Activated naive CD8-positive, alpha-beta T cell treated with anti-CD3 and anti-CD28 coated beads for 36 hours (primary cell): ENCODE data around the gene GRIN2A. TPM values are rescaled to one million over a fixed set of nuclear protein-coding genes. Genes with fewer than 3 reads are reported as not detected.

Experiments
- DNase-seq: peaks from one replicate; pipeline ENCODE4 v3.0.0; 2021
- H3K27ac Mint-ChIP-seq: one replicate; pipeline ENCODE4 v1.8.0; 2022; ENCODE audit warnings: mild to moderate bottlenecking, moderate library complexity, mixed read lengths
- H3K27me3 Mint-ChIP-seq: one replicate; pipeline ENCODE4 v1.8.0; 2022; ENCODE audit warnings: mild to moderate bottlenecking, mixed read lengths
- H3K36me3 Mint-ChIP-seq: one replicate; pipeline ENCODE4 v1.8.0; 2021; ENCODE audit warnings: mild to moderate bottlenecking, mixed read lengths
- H3K4me1 Mint-ChIP-seq: one replicate; pipeline ENCODE4 v1.8.0; 2021; ENCODE audit warnings: mixed read lengths
- H3K4me3 Mint-ChIP-seq: one replicate; pipeline ENCODE4 v1.8.0; 2022; ENCODE audit warnings: mild to moderate bottlenecking, moderate library complexity, mixed read lengths
- H3K9me3 Mint-ChIP-seq: one replicate; pipeline ENCODE4 v1.8.0; 2022; ENCODE audit warnings: mixed read lengths
- total RNA-seq, 2 experiments: library from RNA; stranded (reverse); gene quantifications; one replicate each; pipeline ENCODE4 v1.2.3, GENCODE V29; 2021

Gene GRIN2A
- total RNA-seq, 2 experiments from 2014 or later: not detected

DNA sequence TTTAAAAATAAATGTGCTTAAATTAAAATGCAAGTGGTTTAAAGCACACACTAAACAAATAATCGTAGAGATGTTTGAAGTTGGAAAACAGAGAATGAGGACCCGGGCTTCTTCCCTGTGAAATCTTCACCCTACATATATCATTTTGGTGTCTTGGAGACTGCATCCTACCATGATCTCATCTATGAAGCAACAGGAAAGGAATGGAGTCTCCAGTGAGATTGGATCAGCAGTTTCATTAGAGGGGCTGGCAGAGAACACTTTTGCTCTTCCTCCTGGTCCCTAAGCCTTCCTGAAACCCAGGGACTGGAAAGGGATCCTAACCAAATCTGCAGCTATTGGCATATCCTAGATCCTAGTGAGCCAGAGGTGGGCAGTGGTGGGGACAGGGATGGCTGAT lies 85.0 kb downstream of the GRIN2A start:
- DNase-seq: no peak
- no peaks in the 10 kb centered on the region for H3K4me1 Mint-ChIP-seq
- H3K9me3 Mint-ChIP-seq: peaks cover 5% of the 10 kb centered on the region
- no peak overlapping the region for H3K27ac Mint-ChIP-seq
- H3K27me3 Mint-ChIP-seq: peaks cover 9% of the 10 kb centered on the region
- no peak overlapping the region for H3K4me3 Mint-ChIP-seq
- H3K36me3 Mint-ChIP-seq: no peaks in the 10 kb centered on the region

GRCh38 chr16:10093576-10093975 lies 88.7 kb downstream of the GRIN2A start:
- Mint-ChIP-seq H3K4me1 (no peaks in the 10 kb centered on the region), H3K4me3 (no peak overlapping the region), H3K27ac (no peak overlapping the region), H3K36me3 (no peaks in the 10 kb centered on the region), H3K27me3 (peaks cover 17% of the 10 kb centered on the region), H3K9me3 (peaks cover 8% of the 10 kb centered on the region)
- no peak for DNase-seq

DNA sequence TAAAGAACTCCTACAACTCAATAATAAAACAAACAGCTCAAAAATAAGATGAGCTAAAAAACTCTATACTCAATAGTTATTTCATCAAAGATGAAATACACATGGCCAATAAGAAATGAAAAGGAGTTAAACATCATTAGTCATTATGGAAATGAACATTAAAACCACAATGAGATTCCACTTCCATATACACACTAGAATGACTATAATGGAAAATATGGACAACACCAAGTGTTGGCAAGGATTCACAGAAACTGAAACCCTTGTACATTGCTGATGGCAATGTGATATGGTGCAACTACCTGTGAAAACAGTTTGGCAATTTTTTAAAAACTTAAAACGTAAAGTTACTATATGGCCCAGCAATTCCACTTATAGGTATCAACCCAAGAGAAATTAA lies 91.4 kb downstream of the GRIN2A start:
- peaks cover 6% of the 10 kb centered on the region for H3K9me3 Mint-ChIP-seq
- H3K27me3 Mint-ChIP-seq: peaks cover 14% of the 10 kb centered on the region
- no peak overlapping the region for H3K27ac Mint-ChIP-seq
- H3K4me1 Mint-ChIP-seq: no peaks in the 10 kb centered on the region
- no peaks in the 10 kb centered on the region for H3K36me3 Mint-ChIP-seq
- no peak for DNase-seq
- no peak overlapping the region for H3K4me3 Mint-ChIP-seq

- no peak for DNase-seq
- Mint-ChIP-seq H3K36me3 (no peaks in the 10 kb centered on the region), H3K27ac (no peak overlapping the region), H3K9me3 (peaks cover 6% of the 10 kb centered on the region), H3K4me1 (no peaks in the 10 kb centered on the region), H3K27me3 (peaks cover 8% of the 10 kb centered on the region), H3K4me3 (no peak overlapping the region)
Measured at GRCh38 chr16:10088380-10088793, 93.8 kb downstream of the GRIN2A start.

- Mint-ChIP-seq H3K27me3 (peaks cover 8% of the 10 kb centered on the region), H3K9me3 (peaks cover 6% of the 10 kb centered on the region), H3K36me3 (no peaks in the 10 kb centered on the region), H3K4me3 (no peak overlapping the region), H3K4me1 (no peaks in the 10 kb centered on the region), H3K27ac (no peak overlapping the region)
- DNase-seq: no peak
Measured at GRCh38 chr16:10087151-10087550, 95.1 kb downstream of the GRIN2A start.

DNA sequence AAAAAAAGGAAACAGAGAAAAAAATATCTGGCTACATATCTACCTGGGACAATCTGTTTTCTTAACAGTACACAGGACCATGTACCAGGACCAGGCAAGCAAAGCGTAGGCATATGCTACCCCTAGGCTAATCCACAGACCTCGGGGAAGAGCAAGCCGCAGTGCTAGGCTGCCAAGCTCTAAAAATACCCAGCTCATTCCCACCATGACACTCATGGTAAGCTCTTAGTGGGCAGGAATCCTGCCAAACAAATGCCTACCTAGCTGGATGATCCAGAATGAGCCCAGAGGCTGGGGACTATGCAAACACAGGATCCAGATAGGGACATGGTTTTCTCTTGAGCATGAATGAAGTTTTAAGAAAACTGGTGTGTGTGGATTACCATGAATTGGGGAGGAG lies 95.6 kb downstream of the GRIN2A start:
- DNase-seq: no peak
- Mint-ChIP-seq H3K9me3 (peaks cover 6% of the 10 kb centered on the region), H3K4me3 (no peak overlapping the region), H3K27ac (no peak overlapping the region), H3K36me3 (no peaks in the 10 kb centered on the region), H3K4me1 (no peaks in the 10 kb centered on the region), H3K27me3 (peaks cover 8% of the 10 kb centered on the region)

DNA sequence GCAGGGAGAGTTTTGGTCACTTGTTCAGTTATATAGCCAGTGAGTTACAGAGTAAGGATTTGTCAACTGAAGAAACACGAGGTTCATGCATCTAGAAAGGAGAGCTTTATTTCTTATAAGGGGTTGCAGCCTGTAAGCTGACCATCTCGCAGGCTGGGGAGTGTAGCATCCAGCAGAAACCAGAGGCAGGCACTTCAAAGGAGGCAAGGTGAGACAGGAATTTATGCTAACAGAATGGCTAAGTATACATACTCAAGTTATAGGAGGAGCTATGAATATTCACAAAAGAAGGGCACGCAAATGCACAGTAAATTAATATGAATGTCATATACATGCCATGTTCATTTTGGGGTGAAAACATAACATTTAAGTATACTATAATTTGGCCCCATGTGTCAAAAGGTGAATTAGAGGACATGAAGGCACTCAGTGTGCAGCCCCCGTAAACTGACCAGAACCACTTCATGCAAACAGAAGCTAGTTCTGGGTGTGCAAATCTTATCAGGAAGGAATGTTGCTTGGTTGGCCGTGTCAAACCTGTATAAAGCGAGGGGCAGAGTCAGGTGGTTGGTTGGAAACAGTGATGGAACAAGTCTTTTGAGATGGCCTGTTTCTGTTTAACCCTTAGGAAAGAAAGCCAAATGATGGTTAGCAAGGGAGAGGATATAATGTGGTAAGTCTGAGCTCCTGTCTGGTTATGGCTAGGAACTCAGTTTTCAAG lies 97.0 kb downstream of the GRIN2A start:
- H3K27ac Mint-ChIP-seq: no peak overlapping the region
- no peaks in the 10 kb centered on the region for H3K36me3 Mint-ChIP-seq
- no peak overlapping the region for H3K4me3 Mint-ChIP-seq
- DNase-seq: no peak
- peaks cover 3% of the 10 kb centered on the region for H3K9me3 Mint-ChIP-seq
- no peaks in the 10 kb centered on the region for H3K4me1 Mint-ChIP-seq
- H3K27me3 Mint-ChIP-seq: peaks cover 5% of the 10 kb centered on the region

DNA sequence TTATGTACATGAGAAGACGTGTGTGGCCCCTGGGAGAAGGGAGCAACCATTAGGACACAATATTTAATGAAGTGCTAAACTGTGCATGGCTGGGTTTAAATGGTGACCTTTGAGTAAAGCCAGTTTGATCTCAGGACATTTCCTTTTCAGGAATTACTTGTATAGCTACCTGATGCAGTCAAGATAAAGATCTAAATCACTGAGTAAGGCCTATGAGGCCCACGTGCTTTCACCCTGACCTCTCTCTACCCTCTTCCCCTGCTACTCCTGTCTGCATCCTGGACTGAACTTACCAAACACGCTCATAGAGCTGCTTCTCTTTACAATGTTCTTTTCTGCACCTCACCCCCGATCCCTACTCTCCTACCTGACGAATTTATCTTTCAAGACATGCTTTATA lies 98.9 kb downstream of the GRIN2A start:
- H3K27ac Mint-ChIP-seq: no peak overlapping the region
- no peaks in the 10 kb centered on the region for H3K9me3 Mint-ChIP-seq
- H3K4me3 Mint-ChIP-seq: no peak overlapping the region
- DNase-seq: no peak
- no peaks in the 10 kb centered on the region for H3K4me1 Mint-ChIP-seq
- H3K27me3 Mint-ChIP-seq: no peaks in the 10 kb centered on the region
- H3K36me3 Mint-ChIP-seq: no peaks in the 10 kb centered on the region

DNA sequence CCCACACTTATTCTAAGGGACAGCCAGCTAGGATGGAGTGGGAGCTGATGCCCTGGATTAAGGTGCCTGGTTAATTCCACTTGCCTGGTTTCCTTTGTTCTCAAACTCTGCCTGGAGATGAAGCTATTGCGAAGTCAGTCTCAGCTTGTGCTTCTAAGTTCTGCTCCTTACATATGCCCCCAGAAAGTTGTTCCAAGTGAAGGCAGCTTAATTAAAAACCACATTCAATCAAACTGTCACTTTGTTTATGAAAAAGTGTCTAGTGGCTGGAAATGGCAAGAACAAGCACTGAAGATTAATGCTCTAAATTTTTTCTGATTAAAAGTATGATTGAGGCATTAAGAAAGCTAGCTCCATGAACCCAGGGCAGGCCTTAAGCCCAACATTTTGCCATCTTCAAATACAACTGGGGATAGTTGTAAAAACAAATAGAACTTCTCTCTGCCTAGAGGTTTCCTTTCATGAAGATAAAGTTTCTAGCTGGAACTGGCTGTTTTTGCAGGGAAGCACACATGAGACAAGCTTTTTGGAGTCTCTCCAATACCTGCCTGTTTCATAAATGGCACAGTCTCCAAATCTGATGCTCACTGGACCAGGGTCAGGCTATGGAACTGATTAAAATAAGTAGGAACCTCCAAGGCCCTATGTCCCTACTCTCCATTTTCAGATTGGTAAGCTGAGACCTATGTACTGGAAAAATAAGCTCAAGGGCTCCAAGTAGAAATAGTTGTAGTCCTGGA lies 100.9 kb downstream of the GRIN2A start:
- no peaks in the 10 kb centered on the region for H3K36me3 Mint-ChIP-seq
- no peak overlapping the region for H3K4me3 Mint-ChIP-seq
- no peaks in the 10 kb centered on the region for H3K27me3 Mint-ChIP-seq
- no peak overlapping the region for H3K27ac Mint-ChIP-seq
- no peak for DNase-seq
- no peaks in the 10 kb centered on the region for H3K9me3 Mint-ChIP-seq
- no peaks in the 10 kb centered on the region for H3K4me1 Mint-ChIP-seq

GRCh38 chr16:10080051-10080772 lies 102.0 kb downstream of the GRIN2A start:
- H3K27ac Mint-ChIP-seq: no peak overlapping the region
- H3K4me1 Mint-ChIP-seq: no peaks in the 10 kb centered on the region
- no peaks in the 10 kb centered on the region for H3K36me3 Mint-ChIP-seq
- no peaks in the 10 kb centered on the region for H3K9me3 Mint-ChIP-seq
- DNase-seq: no peak
- H3K27me3 Mint-ChIP-seq: no peaks in the 10 kb centered on the region
- no peak overlapping the region for H3K4me3 Mint-ChIP-seq

- H3K27ac Mint-ChIP-seq: no peak overlapping the region
- H3K4me1 Mint-ChIP-seq: no peaks in the 10 kb centered on the region
- no peaks in the 10 kb centered on the region for H3K9me3 Mint-ChIP-seq
- H3K27me3 Mint-ChIP-seq: no peaks in the 10 kb centered on the region
- no peak overlapping the region for H3K4me3 Mint-ChIP-seq
- no peak for DNase-seq
- H3K36me3 Mint-ChIP-seq: no peaks in the 10 kb centered on the region
Measured at GRCh38 chr16:10078541-10078949, 103.7 kb downstream of the GRIN2A start.

GRCh38 chr16:10077861-10078260 lies 104.4 kb downstream of the GRIN2A start:
- no peaks in the 10 kb centered on the region for H3K27me3 Mint-ChIP-seq
- H3K4me1 Mint-ChIP-seq: no peaks in the 10 kb centered on the region
- no peaks in the 10 kb centered on the region for H3K9me3 Mint-ChIP-seq
- H3K36me3 Mint-ChIP-seq: no peaks in the 10 kb centered on the region
- DNase-seq: no peak
- no peak overlapping the region for H3K4me3 Mint-ChIP-seq
- no peak overlapping the region for H3K27ac Mint-ChIP-seq

DNA sequence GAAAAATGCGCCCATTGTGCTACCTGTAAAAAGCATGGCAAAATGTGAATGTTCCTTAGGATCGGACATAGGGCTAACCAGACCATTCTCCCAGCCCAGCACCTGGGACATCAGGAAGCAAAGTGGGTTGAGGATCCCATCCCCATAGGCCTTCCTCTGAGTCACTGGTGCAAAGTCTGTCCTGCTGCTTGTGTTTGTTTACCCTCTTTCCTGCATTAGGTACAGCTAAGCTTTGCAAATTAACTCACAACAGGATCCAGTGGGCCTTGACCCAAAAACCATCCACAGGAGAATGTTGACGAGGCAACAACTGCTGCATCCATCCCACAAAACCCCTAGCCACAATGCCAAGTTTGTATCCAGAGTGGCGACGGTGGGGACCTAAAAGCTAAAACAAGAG lies 106.2 kb downstream of the GRIN2A start:
- Mint-ChIP-seq H3K4me3 (no peak overlapping the region), H3K9me3 (no peaks in the 10 kb centered on the region), H3K4me1 (no peaks in the 10 kb centered on the region), H3K27me3 (no peaks in the 10 kb centered on the region), H3K36me3 (no peaks in the 10 kb centered on the region), H3K27ac (no peak overlapping the region)
- DNase-seq: no peak

- H3K9me3 Mint-ChIP-seq: no peaks in the 10 kb centered on the region
- H3K36me3 Mint-ChIP-seq: no peaks in the 10 kb centered on the region
- H3K27ac Mint-ChIP-seq: no peak overlapping the region
- no peaks in the 10 kb centered on the region for H3K4me1 Mint-ChIP-seq
- DNase-seq: no peak
- no peaks in the 10 kb centered on the region for H3K27me3 Mint-ChIP-seq
- H3K4me3 Mint-ChIP-seq: no peak overlapping the region
Measured at GRCh38 chr16:10070591-10070990, 111.6 kb downstream of the GRIN2A start.

- no peak overlapping the region for H3K4me3 Mint-ChIP-seq
- no peaks in the 10 kb centered on the region for H3K36me3 Mint-ChIP-seq
- DNase-seq: no peak
- H3K9me3 Mint-ChIP-seq: no peaks in the 10 kb centered on the region
- H3K4me1 Mint-ChIP-seq: no peaks in the 10 kb centered on the region
- no peak overlapping the region for H3K27ac Mint-ChIP-seq
- no peaks in the 10 kb centered on the region for H3K27me3 Mint-ChIP-seq
Measured at GRCh38 chr16:10069374-10069773, 112.9 kb downstream of the GRIN2A start.
